Aorta (tissue), 5 donors: ENCODE data around the gene TBX2. TPM values are rescaled to one million over a fixed set of nuclear protein-coding genes. Genes with fewer than 3 reads are reported as not detected.

ENCODE experiments used
- ATAC-seq: fragments of 200-7000 bp; cut with Tn5 transposase; one replicate; pipeline ENCODE4 v1.9.1; 2022; ENCODE audit warnings: moderate library complexity; ENCODE audit not compliant: low FRiP score
- DNase-seq, 2 donors: peaks; one replicate each; pipeline ENCODE4 v3.0.0-alpha.2; 2020
- H3K27ac ChIP-seq, 2 donors: one replicate each; pipeline ENCODE4 v1.5.1; 2013; ENCODE audit warnings: low read length in 2 of 2, mild to moderate bottlenecking in 2 of 2, moderate library complexity in 2 of 2, control low read depth in 1 of 2, inconsistent platforms in 1 of 2, low read depth in 1 of 2
- H3K27me3 ChIP-seq, 2 donors: one replicate each; pipeline ENCODE4 v1.6.1; 2013; ENCODE audit warnings: control low read depth in 1 of 2, low read length in 1 of 2, mild to moderate bottlenecking in 1 of 2, moderate library complexity in 1 of 2; ENCODE audit not compliant: insufficient read depth in 2 of 2, control insufficient read depth in 1 of 2
- H3K36me3 ChIP-seq, 2 donors: one replicate each; pipeline ENCODE4 v1.6.1; 2013; ENCODE audit warnings: control low read depth in 1 of 2, low read length in 1 of 2, mild to moderate bottlenecking in 1 of 2; ENCODE audit not compliant: insufficient read depth in 2 of 2, control insufficient read depth in 1 of 2
- H3K4me1 ChIP-seq, 2 donors: one replicate each; pipeline ENCODE4 v1.6.1; 2013; ENCODE audit warnings: low read length in 2 of 2, control low read depth in 1 of 2, mild to moderate bottlenecking in 1 of 2, moderate library complexity in 1 of 2; ENCODE audit not compliant: insufficient read depth in 2 of 2, control insufficient read depth in 1 of 2
- H3K4me3 ChIP-seq, 2 donors: one replicate each; pipeline ENCODE4 v1.5.1; 2013; ENCODE audit warnings: low read length in 2 of 2, control low read depth in 1 of 2, mild to moderate bottlenecking in 1 of 2
- H3K9me3 ChIP-seq: one replicate; pipeline ENCODE4 v1.6.1; 2013; ENCODE audit warnings: mild to moderate bottlenecking, low read length; ENCODE audit not compliant: control insufficient read depth
- WGBS, 2 donors: extraction: QIAGEN DNeasy Blood & Tissue Kit; methylation state at CpG; one replicate each; pipeline ENCODE4 v1.1.7; 2013; 5-methylcytosine and 5-hydroxymethylcytosine counted together
- intact Hi-C, 2 donors: fragments of 100-400 bp; cut with DNase I; formaldehyde crosslinking; loops; one replicate each; pipeline versions ENCODE4 v1.14.2 to v1.15.0; 2022
- polyA plus RNA-seq, 2 donors: library from polyadenylated mRNA; stranded (reverse); fragments of 200-250 nt; gene quantifications; one replicate each; pipeline ENCODE4 v1.2.3, GENCODE V29; 2013
- total RNA-seq, 2 donors: library from RNA; stranded (reverse); fragmentation: NEBNext Ultra II Directional; extraction: Animal tissue kit (Norgen Biotek cat#: 25700); gene quantifications; one replicate each; pipeline ENCODE4 v1.2.1, GENCODE V29; 2021
- donor health status: healthy with polysubstance abuse.
- donor health status: Bipolar disorder and iron deficiency.
- donor health status: DM: no; HTN: no; CAD: no.
- donor health status: DM: no; HTN: no; CAD: no.
- donor health status: DM: yes; HTN: yes; CAD: no.

Gene TBX2
- total and polyA plus RNA-seq, 4 donors, result 11.5 to 116 (median 35.7) TPM

DNA sequence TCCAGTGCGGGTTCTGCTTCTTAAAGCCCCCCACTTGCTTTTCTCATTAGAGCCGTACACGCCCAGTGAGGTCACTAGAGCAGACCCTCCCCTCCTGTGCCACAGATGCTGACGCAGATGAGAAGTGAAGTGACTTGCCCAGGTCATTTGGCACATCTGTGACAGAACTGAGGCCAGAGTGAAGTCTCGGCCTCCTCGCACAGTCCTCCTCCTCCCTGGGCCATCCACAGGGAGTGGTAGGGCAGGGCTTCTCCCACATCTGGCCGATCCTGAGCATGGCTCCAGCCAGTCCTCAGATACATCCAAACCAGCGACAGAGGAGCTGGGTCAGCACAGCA, 15.3 kb upstream of the TBX2 start:
- Histone ChIP-seq H3K36me3 (no peaks in the 10 kb centered on the region), H3K9me3 (no peaks in the 10 kb centered on the region), H3K4me1 (no peaks in the 10 kb centered on the region), H3K27me3 (no peaks in the 10 kb centered on the region), H3K27ac (no peak overlapping the region), H3K4me3 (no peak overlapping the region)
- intact Hi-C loops, result no loop called here
- ATAC-seq, result no peak
- peak in 1 of 2 donors; percentile 61 for DNase-seq
- 95 to 96% methylated on average over 8 of the region's 8 CpGs for WGBS, 2 donors

GRCh38 chr17:61384692-61385576, 14.7 kb upstream of the TBX2 start:
- H3K4me3 ChIP-seq, result no peak overlapping the region
- no peak for ATAC-seq
- WGBS, 2 donors, result 93 to 96% methylated on average over 13 of the region's 13 CpGs
- no peaks in the 10 kb centered on the region for H3K4me1 ChIP-seq
- DNase-seq, result peak in 1 of 2 donors; percentile 66
- H3K27me3 ChIP-seq, result no peaks in the 10 kb centered on the region
- intact Hi-C loops, result no loop called here
- H3K9me3 ChIP-seq, result no peaks in the 10 kb centered on the region
- H3K36me3 ChIP-seq, result no peaks in the 10 kb centered on the region
- no peak overlapping the region for H3K27ac ChIP-seq

GRCh38 chr17:61385577-61386236, 13.9 kb upstream of the TBX2 start:
- 96 to 98% methylated on average over 15 of the region's 15 CpGs for WGBS, 2 donors
- DNase-seq, result peak in 1 of 2 donors; percentile 41
- intact Hi-C loops, result no loop called here
- H3K27ac ChIP-seq, result no peak overlapping the region
- ATAC-seq, result no peak
- H3K4me3 ChIP-seq, result no peak overlapping the region
- H3K27me3 ChIP-seq, result no peaks in the 10 kb centered on the region
- no peaks in the 10 kb centered on the region for H3K9me3 ChIP-seq
- H3K4me1 ChIP-seq, result no peaks in the 10 kb centered on the region
- H3K36me3 ChIP-seq, result no peaks in the 10 kb centered on the region

DNA sequence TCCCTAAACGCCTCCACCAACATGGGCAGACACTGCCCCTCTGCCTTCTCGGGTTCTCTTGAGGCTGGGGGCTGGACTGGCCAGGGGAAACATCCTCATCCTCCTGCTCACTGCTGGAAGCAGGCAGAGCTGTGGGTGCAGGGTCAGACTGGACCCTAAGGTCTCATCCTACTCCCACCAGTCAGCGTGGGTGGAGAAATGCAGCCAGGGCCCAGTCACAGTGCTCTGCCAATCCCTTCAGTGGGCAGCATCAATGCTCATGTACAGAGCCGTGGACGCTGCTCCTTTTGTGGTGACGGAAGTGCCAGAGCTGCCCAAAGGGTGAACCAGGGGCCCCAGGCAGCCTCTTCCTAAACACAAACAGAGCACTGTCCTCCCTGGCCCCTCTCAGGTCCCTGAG, 13.4 kb upstream of the TBX2 start:
- Histone ChIP-seq H3K9me3 (no peaks in the 10 kb centered on the region), H3K36me3 (no peaks in the 10 kb centered on the region), H3K4me1 (no peaks in the 10 kb centered on the region), H3K4me3 (no peak overlapping the region), H3K27me3 (no peaks in the 10 kb centered on the region), H3K27ac (no peak overlapping the region)
- DNase-seq (peak in 1 of 2 donors; percentile 61), ATAC-seq (no peak)
- intact Hi-C loops, result no loop called here
- WGBS, 2 donors, result 91 to 94% methylated on average over 6 of the region's 6 CpGs

DNA sequence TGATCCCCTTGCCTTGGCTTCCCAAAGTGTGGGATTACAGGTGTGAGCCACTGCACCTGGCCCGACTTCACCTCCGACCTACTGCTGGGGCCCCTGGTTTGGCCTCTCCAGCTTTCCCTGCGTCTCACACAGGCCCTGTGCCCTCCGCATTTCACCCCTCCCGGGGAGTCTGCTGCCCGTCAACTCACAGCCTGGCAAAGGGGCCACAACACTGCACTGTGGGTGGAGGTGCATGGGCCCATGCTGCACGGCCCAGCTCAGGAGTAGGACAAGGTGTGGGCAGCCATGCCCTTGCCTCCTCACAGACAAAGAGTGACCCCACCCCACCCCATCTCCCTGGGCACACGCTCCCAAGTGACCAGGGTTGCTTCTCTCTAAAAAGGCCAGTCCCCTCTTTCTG, 12.6 kb upstream of the TBX2 start:
- intact Hi-C loops, result no loop called here
- H3K9me3 ChIP-seq, result no peaks in the 10 kb centered on the region
- WGBS, 2 donors, result 91 to 96% methylated on average over 7 to 8 of the region's 8 CpGs

GRCh38 chr17:61387511-61388305, 11.9 kb upstream of the TBX2 start:
- Histone ChIP-seq H3K27ac (no peak overlapping the region), H3K4me1 (no peaks in the 10 kb centered on the region), H3K4me3 (no peak overlapping the region), H3K36me3 (no peaks in the 10 kb centered on the region), H3K27me3 (no peaks in the 10 kb centered on the region), H3K9me3 (no peaks in the 10 kb centered on the region)
- intact Hi-C loops, result no loop called here
- 96 to 97% methylated on average over 11 of the region's 11 CpGs for WGBS, 2 donors
- ATAC-seq (no peak), DNase-seq (peak in 1 of 2 donors; percentile 57)

More for the DNA sequence above, 12.6 kb upstream of the TBX2 start:
- no peaks in the 10 kb centered on the region for H3K36me3 ChIP-seq
- no peak overlapping the region for H3K27ac ChIP-seq
- no peak for ATAC-seq
- no peaks in the 10 kb centered on the region for H3K27me3 ChIP-seq
- H3K4me3 ChIP-seq, result no peak overlapping the region
- no peaks in the 10 kb centered on the region for H3K4me1 ChIP-seq
- peak in 1 of 2 donors; percentile 67 for DNase-seq

- 87 to 90% methylated on average over 21 of the region's 21 CpGs for WGBS, 2 donors
- no peaks in the 10 kb centered on the region for H3K27me3 ChIP-seq
These were observed 10.9 kb upstream of the TBX2 start for GRCh38 chr17:61388561-61389356.

More at GRCh38 chr17:61388561-61389356, 10.9 kb upstream of the TBX2 start:
- H3K4me3 ChIP-seq, result no peak overlapping the region
- no peak overlapping the region for H3K27ac ChIP-seq
- DNase-seq, result no peak
- no peak for ATAC-seq
- no peaks in the 10 kb centered on the region for H3K4me1 ChIP-seq
- H3K9me3 ChIP-seq, result no peaks in the 10 kb centered on the region
- no peaks in the 10 kb centered on the region for H3K36me3 ChIP-seq
- intact Hi-C loops, result no loop called here
